Mammary epithelial cell (primary cell): ENCODE data around the gene TFAP2A.

ENCODE experiments used
- CTCF ChIP-seq, 2 donors: IDR thresholded peaks in 1 of 2; conservative IDR thresholded peaks in 1 of 2; 2 replicates each; pipeline ENCODE4 v1.5.1; 2011 to 2012; ENCODE audit warnings: inconsistent platforms in 2 of 2, low read length in 2 of 2, mild to moderate bottlenecking in 2 of 2, control low read depth in 1 of 2, low read depth in 1 of 2; ENCODE audit not compliant: insufficient read depth in 1 of 2; ENCODE audit errors: extremely low read depth in 1 of 2
- EZH2 ChIP-seq: IDR thresholded peaks from 2 replicates; pipeline ENCODE4 v1.6.1; 2012; ENCODE audit warnings: low read length, inconsistent platforms, borderline replicate concordance

GRCh38 chr6:10418361-10418861 lies 3.5 kb upstream of the TFAP2A start:
- TF ChIP-seq EZH2 (no peak), CTCF (conservative IDR thresholded peaks at IDR 0.05 in 1 of 2, IDR thresholded peaks at IDR 0.05 in 1 of 2; ENCODE audit: extremely low read depth in 1 of 2, insufficient read depth in 1 of 2, low read depth in 1 of 2, low read length in 2 of 2) (no peak)
